ENCODE data around the gene LZIC.

LZIC gene

DNA sequence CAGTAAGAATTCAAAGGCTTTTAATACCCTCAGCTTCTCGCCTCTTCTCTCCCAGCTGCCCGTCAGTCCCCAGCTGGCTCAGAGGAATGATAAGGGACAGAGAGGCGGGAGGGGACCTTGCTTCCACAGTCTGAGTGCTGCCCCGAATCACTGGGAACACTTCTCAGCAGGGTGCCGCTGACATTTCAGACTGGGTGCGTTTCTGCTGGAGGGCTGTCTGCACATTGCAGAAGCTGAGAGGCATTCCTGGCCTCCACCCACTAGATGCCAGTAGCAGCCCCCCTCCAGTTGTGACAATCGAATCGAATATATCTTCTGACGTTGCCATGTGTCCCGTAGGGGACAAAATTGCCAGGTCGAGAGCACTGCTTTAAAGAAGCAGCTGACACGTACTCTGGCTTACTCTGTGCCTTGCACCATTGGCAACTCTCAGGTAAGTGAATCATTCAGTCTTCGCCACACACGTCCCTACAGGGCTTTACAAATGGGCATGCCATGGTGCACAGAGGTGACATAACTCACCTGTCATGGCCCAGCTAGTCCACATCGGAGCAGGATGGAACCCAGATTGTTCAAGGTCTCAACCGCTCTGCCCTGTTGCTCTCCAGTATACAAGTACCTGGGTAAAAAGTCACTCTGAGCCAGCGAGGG, 57.0 kb downstream of the LZIC start:
- no peak for DNase-seq (ENCODE audit: low spot score)

DNA sequence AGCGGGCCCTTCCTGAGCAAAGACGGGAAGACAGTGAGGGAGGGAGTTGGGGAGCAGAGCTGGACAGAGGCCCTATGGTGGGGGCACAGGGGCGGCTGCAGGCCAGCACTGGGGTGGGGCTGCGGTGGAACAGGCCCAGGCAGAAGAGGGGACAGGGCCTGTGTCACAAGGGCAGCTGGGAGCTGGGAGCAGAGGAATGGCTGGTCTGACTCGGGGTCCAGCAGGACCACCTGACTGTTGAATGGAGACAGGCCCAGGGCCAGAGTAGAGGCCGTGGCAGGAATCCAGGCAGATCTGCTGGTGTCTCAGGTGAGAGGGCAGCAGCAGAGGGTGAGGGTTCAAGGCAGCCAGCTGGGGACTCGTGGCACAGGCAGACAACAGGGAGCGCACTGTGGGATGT, 58.4 kb downstream of the LZIC start:
- DNase-seq (ENCODE audit: low spot score): no peak

GRCh38 chr1:9883585-9884449, 59.4 kb downstream of the LZIC start:
- no peak for DNase-seq (ENCODE audit: low spot score)

GRCh38 chr1:9882945-9883303, 60.3 kb downstream of the LZIC start:
- no peak for DNase-seq (ENCODE audit: low spot score)

DNA sequence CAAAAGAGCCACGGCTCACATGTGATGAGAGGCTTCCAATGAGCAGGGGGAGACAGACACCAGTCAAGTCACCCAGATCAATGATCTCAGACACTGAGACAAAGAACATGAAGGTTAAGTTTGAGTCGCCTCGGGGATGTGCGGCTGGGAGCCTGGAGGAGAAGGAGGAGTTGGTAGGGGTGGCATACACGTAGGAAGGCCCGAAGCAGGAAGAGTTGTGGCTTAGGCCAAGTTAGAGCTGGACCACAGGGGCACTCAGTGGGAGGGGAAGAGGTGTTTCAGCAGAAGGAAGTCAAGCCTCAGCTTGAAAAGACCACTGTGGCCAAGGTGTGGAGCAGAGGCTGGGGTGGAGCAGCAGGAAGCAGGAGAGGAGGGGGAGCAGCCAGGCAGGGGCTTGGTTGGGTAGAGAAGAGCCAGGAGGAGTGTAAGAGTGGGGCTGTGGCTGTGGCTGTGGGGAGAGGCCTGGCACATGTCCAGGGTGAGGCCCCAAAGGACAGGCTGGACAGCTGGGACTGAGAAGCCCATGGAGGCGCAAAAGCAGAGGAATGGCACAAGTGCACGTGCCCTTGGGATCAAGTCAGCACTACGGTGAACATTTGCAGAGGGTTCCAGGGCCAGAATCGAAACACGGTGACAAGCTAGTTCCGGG, 60.8 kb downstream of the LZIC start:
- no peak for DNase-seq (ENCODE audit: low spot score)

- no peak for DNase-seq (ENCODE audit: low spot score)
Observed at GRCh38 chr1:9881838-9882249, 61.3 kb downstream of the LZIC start.

Data from germinal center (tissue), 1 donor.